ENCODE measurements around the gene CD4. TPM values are rescaled to one million over a fixed set of nuclear protein-coding genes. Genes with fewer than 3 reads are reported as not detected.
A peak's percentile ranks its signal among the peaks of the same experiment; 100 is the strongest.

CD4 gene
- total RNA-seq, 1 experiment from 2014 or later = not detected

GRCh38 chr12:6854036-6854435, 64.7 kb downstream of the CD4 start:
- peak overlapping the region; percentile 95 for H3K27ac Mint-ChIP-seq (ENCODE audit: unreplicated experiment)
- H3K4me3 Mint-ChIP-seq (ENCODE audit: unreplicated experiment) = peak overlapping the region; percentile 94

DNA sequence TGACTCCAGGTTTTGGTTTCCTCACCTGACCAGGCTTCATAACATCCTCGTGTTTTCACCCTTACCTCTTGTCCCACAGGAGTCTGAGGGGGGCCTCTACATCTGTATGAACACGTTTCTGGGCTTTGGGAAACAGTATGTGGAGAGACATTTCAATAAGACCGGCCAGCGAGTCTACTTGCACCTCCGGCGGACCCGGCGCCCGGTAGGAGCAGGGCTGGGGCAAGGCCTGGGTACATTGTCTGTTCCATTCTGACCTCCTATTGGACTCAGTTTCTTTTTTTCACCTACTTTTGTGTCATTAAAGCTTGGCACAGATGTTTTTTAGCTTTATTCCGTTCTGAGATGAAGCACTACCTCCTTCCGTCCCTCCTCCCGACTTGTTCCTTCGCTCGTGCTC, 66.0 kb downstream of the CD4 start:
- H3K27me3 Mint-ChIP-seq (ENCODE audit: insufficient read depth, unreplicated experiment) = no peaks in the 10 kb centered on the region
- H3K36me3 Mint-ChIP-seq (ENCODE audit: insufficient read depth, unreplicated experiment) = peaks cover 83% of the 10 kb centered on the region
- BruUV-seq (replicated peaks) = no TSS peak
- no peak for TF ChIP-seq CTCF (IDR thresholded peaks at IDR 0.05; ENCODE audit: insufficient read depth in 1 of 2, low read depth in 1 of 2, low read length in 1 of 2, severe bottlenecking in 1 of 2, unreplicated experiment in 1 of 2)
- POLR2A ChIA-PET = interaction anchor here (0.6 kb wide), 1 partner anchor 166 kb away, joined by 7 read pairs; the partner anchor contains the start of gene ZNF384
- no peak overlapping the region for H3K4me3 Mint-ChIP-seq (ENCODE audit: unreplicated experiment)
- Histone ChIP-seq H3K9me3 (no peaks in the 10 kb centered on the region), H3K27me3 (replicated peaks; ENCODE audit: control insufficient read depth, insufficient read depth, low read length) (no peaks in the 10 kb centered on the region), H3K4me1 (peaks cover 13% of the 10 kb centered on the region), H3K36me3 (ENCODE audit: control insufficient read depth, insufficient read depth, low read length) (peaks cover 10% of the 10 kb centered on the region), H3K4me3 (ENCODE audit: low read depth, low read length) (no peak overlapping the region)
- CTCF ChIA-PET = interaction anchor here (1.1 kb wide), 1 partner anchor 20 kb away, joined by 3 read pairs; no protein-coding TSS in a partner anchor
- H3K4me1 Mint-ChIP-seq (ENCODE audit: low read depth, unreplicated experiment) = peaks cover 11% of the 10 kb centered on the region
- no peaks in the 10 kb centered on the region for H3K9me3 Mint-ChIP-seq (ENCODE audit: unreplicated experiment)
- no peak for DNase-seq
- H3K27ac Mint-ChIP-seq (ENCODE audit: unreplicated experiment) = no peak overlapping the region
- intact Hi-C loops (cut with micrococcal nuclease; ENCODE audit: unreplicated experiment) = no loop called here

More at GRCh38 chr12:6854036-6854435, 64.7 kb downstream of the CD4 start:
- no peak for DNase-seq
- no peaks in the 10 kb centered on the region for H3K27me3 ChIP-seq (replicated peaks; ENCODE audit: control insufficient read depth, insufficient read depth, low read length)
- peaks cover 14% of the 10 kb centered on the region for H3K36me3 ChIP-seq (ENCODE audit: control insufficient read depth, insufficient read depth, low read length)
- ChIA-PET POLR2A (interaction anchor here (0.7 to 4.1 kb wide), 3 partner anchors 13 to 84 kb away, joined by 3 to 102 read pairs (median 51); partner anchors contain the start of genes SPSB2 and TPI1), CTCF (interaction anchor here (0.7 to 5.2 kb wide), 4 partner anchors 14 to 101 kb away, joined by 3 to 65 read pairs (median 40); partner anchors contain the start of genes MLF2 and SPSB2)
- peaks cover 13% of the 10 kb centered on the region for H3K4me1 ChIP-seq
- H3K36me3 Mint-ChIP-seq (ENCODE audit: insufficient read depth, unreplicated experiment) = peaks cover 79% of the 10 kb centered on the region
- H3K27me3 Mint-ChIP-seq (ENCODE audit: insufficient read depth, unreplicated experiment) = no peaks in the 10 kb centered on the region
- intact Hi-C loops (cut with micrococcal nuclease; ENCODE audit: unreplicated experiment) = no loop called here
- no peak for TF ChIP-seq CTCF (IDR thresholded peaks at IDR 0.05; ENCODE audit: insufficient read depth in 1 of 2, low read depth in 1 of 2, low read length in 1 of 2, severe bottlenecking in 1 of 2, unreplicated experiment in 1 of 2)
- no peaks in the 10 kb centered on the region for H3K9me3 ChIP-seq
- BruUV-seq (replicated peaks) = no TSS peak
- no peak overlapping the region for H3K4me3 ChIP-seq (ENCODE audit: low read depth, low read length)
- H3K9me3 Mint-ChIP-seq (ENCODE audit: unreplicated experiment) = no peaks in the 10 kb centered on the region
- H3K4me1 Mint-ChIP-seq (ENCODE audit: low read depth, unreplicated experiment) = peaks cover 19% of the 10 kb centered on the region

- intact Hi-C loops (cut with micrococcal nuclease; ENCODE audit: unreplicated experiment) = no loop called here
- Mint-ChIP-seq H3K9me3 (ENCODE audit: unreplicated experiment) (no peaks in the 10 kb centered on the region), H3K4me1 (ENCODE audit: low read depth, unreplicated experiment) (peaks cover 7% of the 10 kb centered on the region), H3K36me3 (ENCODE audit: insufficient read depth, unreplicated experiment) (peaks cover 88% of the 10 kb centered on the region), H3K27me3 (ENCODE audit: insufficient read depth, unreplicated experiment) (no peaks in the 10 kb centered on the region), H3K4me3 (ENCODE audit: unreplicated experiment) (no peak overlapping the region), H3K27ac (ENCODE audit: unreplicated experiment) (no peak overlapping the region)
- no peak overlapping the region for H3K4me3 ChIP-seq (ENCODE audit: low read depth, low read length)
- POLR2A ChIA-PET = no interaction called here
- CTCF ChIA-PET = no interaction called here
- no peak for DNase-seq
- no TSS peak for BruUV-seq (replicated peaks)
- no peaks in the 10 kb centered on the region for H3K9me3 ChIP-seq
- no peak for TF ChIP-seq CTCF (IDR thresholded peaks at IDR 0.05; ENCODE audit: insufficient read depth in 1 of 2, low read depth in 1 of 2, low read length in 1 of 2, severe bottlenecking in 1 of 2, unreplicated experiment in 1 of 2)
- peaks cover 18% of the 10 kb centered on the region for H3K36me3 ChIP-seq (ENCODE audit: control insufficient read depth, insufficient read depth, low read length)
- H3K27me3 ChIP-seq (replicated peaks; ENCODE audit: control insufficient read depth, insufficient read depth, low read length) = no peaks in the 10 kb centered on the region
- H3K4me1 ChIP-seq = peaks cover 4% of the 10 kb centered on the region; the same call in 1 of the 2 replicates
These were observed 69.5 kb downstream of the CD4 start for GRCh38 chr12:6858799-6859198.
